HL-60 (cell line): ENCODE measurements around the gene DNAJC6.

Experiments
- CTCF ChIP-seq: IDR thresholded peaks from one replicate; pipeline ENCODE4 v1.5.1; 2011; ENCODE audit warnings: low read length, control low read depth, inconsistent platforms; ENCODE audit not compliant: insufficient read depth
- POLR2AphosphoS5 ChIP-seq: IDR thresholded peaks from 2 replicates; pipeline ENCODE4 v1.6.1; 2012; ENCODE audit warnings: low read depth
- REST ChIP-seq: IDR thresholded peaks from 2 replicates; pipeline ENCODE4 v1.6.1; 2012; ENCODE audit warnings: low read depth; ENCODE audit not compliant: insufficient replicate concordance
- SPI1 ChIP-seq: IDR thresholded peaks from 2 replicates; pipeline ENCODE4 v1.6.1; 2012; ENCODE audit warnings: low read depth, mild to moderate bottlenecking, borderline replicate concordance

DNA sequence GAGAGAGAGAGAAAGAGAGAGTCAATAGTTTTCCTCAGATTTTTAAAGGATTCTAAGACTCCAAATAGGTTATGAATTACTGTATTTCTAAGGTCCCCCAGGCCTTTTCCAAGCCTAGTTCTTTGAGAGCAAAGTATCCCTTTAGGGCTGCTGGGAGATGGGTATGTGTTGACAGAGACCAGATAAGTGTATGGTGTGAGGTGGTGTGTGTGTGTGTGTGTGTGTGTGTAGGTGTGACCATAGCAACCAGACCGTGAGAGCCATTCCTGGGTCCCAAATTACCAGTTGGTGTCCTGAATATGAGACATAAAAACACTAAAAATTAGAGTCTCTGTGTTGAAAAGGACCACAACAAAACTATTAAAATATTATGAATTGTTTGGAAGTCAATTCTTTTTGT lies 41.7 kb upstream of the DNAJC6 start:
- no peak for TF ChIP-seq CTCF
- no peak for TF ChIP-seq REST
- no peak for TF ChIP-seq POLR2AphosphoS5
- TF ChIP-seq SPI1: no peak
